Prostate gland (tissue), 2 donors: ENCODE results near the gene PDE1C. TPM values are rescaled to one million over a fixed set of nuclear protein-coding genes. Genes with fewer than 3 reads are reported as not detected.

ENCODE experiments used
- DNase-seq: peaks from one replicate; pipeline ENCODE4 v3.0.0-alpha.2; 2019; ENCODE audit warnings: low spot score
- H3K27ac ChIP-seq, 2 donors: fragments of 200-600 bp; sonication (generic); 2 replicates each; pipeline ENCODE4 v1.5.1; 2017 to 2019
- H3K27me3 ChIP-seq: fragments of 200-600 bp; sonication (generic); replicated peaks from 2 replicates; pipeline ENCODE4 v1.5.1; 2019; ENCODE audit not compliant: insufficient read depth
- H3K36me3 ChIP-seq, 2 donors: fragments of 200-600 bp; sonication (generic); 1 replicate in 1 of 2; 2 replicates in 1 of 2; pipeline versions ENCODE4 v1.5.1 to v1.8.1; 2017 to 2019
- H3K4me1 ChIP-seq: fragments of 200-600 bp; sonication (generic); replicated peaks from 2 replicates; pipeline ENCODE4 v1.5.1; 2019
- H3K4me3 ChIP-seq, 2 donors: fragments of 200-600 bp; sonication (generic); 2 replicates each; pipeline ENCODE4 v1.5.1; 2017 to 2019
- H3K9me3 ChIP-seq: fragments of 200-600 bp; sonication (generic); 2 replicates; pipeline ENCODE4 v1.5.1; 2017
- POLR2A ChIP-seq: fragments of 450-650 bp; IDR thresholded peaks from one replicate; pipeline ENCODE4 v1.6.1; 2016; ENCODE audit warnings: antibody characterized with exemption, mild to moderate bottlenecking
- POLR2AphosphoS5 ChIP-seq: sonication (generic); formaldehyde crosslinking; IDR thresholded peaks from one replicate; pipeline ENCODE4 v1.6.1; 2017; ENCODE audit warnings: antibody characterized with exemption
- WGBS: methylation state at CpG from one replicate; pipeline ENCODE4 v1.1.5; 2018; 5-methylcytosine and 5-hydroxymethylcytosine counted together
- intact Hi-C: fragments of 100-400 bp; cut with DNase I; formaldehyde crosslinking; loops from one replicate; pipeline ENCODE4 v1.14.2; 2022
- total RNA-seq, 2 donors: library from RNA; depleted of rRNA; stranded (reverse); fragments of >200 nt; gene quantifications; one replicate each; pipeline ENCODE4 v1.1.0, GENCODE V29; 2016
- TF ChIP-seq, protein P1 (sequence below), 4 experiments: fragments of 200-600 bp in 2 of 4; fragments of 450-650 bp in 2 of 4; sonication (generic) in 2 of 4; IDR thresholded peaks; 1 replicate in 3 of 4; 2 replicates in 1 of 4; pipeline ENCODE4 v1.5.1; 2016 to 2019; ENCODE audit warnings: antibody characterized with exemption in 4 of 4, mild to moderate bottlenecking in 2 of 4, moderate library complexity in 2 of 4

PDE1C gene
- total RNA-seq, 2 donors from 2014 or later, result 2.4 to 4.2 TPM

- WGBS, result 2% methylated on average over 4 of the region's 4 CpGs
- TF ChIP-seq POLR2AphosphoS5 (peak; percentile 20), POLR2A (no peak)
- TF ChIP-seq, protein P1, sequence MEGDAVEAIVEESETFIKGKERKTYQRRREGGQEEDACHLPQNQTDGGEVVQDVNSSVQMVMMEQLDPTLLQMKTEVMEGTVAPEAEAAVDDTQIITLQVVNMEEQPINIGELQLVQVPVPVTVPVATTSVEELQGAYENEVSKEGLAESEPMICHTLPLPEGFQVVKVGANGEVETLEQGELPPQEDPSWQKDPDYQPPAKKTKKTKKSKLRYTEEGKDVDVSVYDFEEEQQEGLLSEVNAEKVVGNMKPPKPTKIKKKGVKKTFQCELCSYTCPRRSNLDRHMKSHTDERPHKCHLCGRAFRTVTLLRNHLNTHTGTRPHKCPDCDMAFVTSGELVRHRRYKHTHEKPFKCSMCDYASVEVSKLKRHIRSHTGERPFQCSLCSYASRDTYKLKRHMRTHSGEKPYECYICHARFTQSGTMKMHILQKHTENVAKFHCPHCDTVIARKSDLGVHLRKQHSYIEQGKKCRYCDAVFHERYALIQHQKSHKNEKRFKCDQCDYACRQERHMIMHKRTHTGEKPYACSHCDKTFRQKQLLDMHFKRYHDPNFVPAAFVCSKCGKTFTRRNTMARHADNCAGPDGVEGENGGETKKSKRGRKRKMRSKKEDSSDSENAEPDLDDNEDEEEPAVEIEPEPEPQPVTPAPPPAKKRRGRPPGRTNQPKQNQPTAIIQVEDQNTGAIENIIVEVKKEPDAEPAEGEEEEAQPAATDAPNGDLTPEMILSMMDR (IDR thresholded peaks at IDR 0.05), result peak; percentile 34 to 89 (median 84)
- DNase-seq, result peak; percentile 62
- Histone ChIP-seq H3K27me3 (no peaks in the 10 kb centered on the region), H3K36me3 (no peaks in the 10 kb centered on the region), H3K9me3 (no peaks in the 10 kb centered on the region), H3K4me1 (no peaks in the 10 kb centered on the region), H3K27ac (no peak overlapping the region), H3K4me3 (no peak overlapping the region)
- intact Hi-C loops, result loop anchor here (2.0 kb wide), 1 partner anchor 460 kb away; no protein-coding TSS in a partner anchor
Observed at GRCh38 chr7:31744294-31744874, 325.8 kb downstream of the PDE1C start.

DNA sequence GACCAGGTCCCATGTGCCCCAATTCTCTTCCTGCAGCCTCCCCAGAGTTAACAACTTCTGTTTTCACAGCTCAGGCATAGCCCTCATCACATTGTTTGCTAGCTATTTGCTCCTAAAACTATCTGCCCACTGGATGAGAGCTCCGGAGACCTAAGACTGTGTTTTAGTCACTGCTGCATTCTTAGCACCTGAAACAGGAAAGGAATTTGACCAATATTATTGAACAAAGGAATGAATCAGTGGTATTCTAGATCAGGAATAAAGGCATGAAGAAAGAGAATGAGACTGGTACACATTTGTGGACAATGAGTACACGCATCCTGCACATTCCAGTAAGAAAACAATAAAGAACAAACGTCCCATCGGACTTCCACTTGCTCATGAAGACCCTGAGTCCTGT is 328.4 kb downstream of the PDE1C start:
- Histone ChIP-seq H3K36me3 (no peaks in the 10 kb centered on the region), H3K27me3 (no peaks in the 10 kb centered on the region), H3K27ac (no peak overlapping the region), H3K9me3 (no peaks in the 10 kb centered on the region), H3K4me1 (no peaks in the 10 kb centered on the region), H3K4me3 (no peak overlapping the region)
- intact Hi-C loops, result no loop called here
- DNase-seq, result no peak
- WGBS, result 59% methylated on average over 4 of the region's 4 CpGs
- no peak for TF ChIP-seq POLR2A

GRCh38 chr7:31735991-31736982 is 333.9 kb downstream of the PDE1C start:
- WGBS, result 50% methylated on average over 11 of the region's 11 CpGs
- Histone ChIP-seq H3K27me3 (no peaks in the 10 kb centered on the region), H3K4me1 (no peaks in the 10 kb centered on the region), H3K36me3 (no peaks in the 10 kb centered on the region), H3K27ac (no peak overlapping the region), H3K9me3 (no peaks in the 10 kb centered on the region), H3K4me3 (no peak overlapping the region)
- DNase-seq, result peak; percentile 50
- TF ChIP-seq POLR2A, result no peak
- peak; percentile 3 for TF ChIP-seq POLR2AphosphoS5
- TF ChIP-seq, protein P1 (IDR thresholded peaks at IDR 0.05), result peak; percentile 61 to 84 (median 76)
- intact Hi-C loops, result loop anchor here (10.0 kb wide), 1 partner anchor 611 kb away; no protein-coding TSS in a partner anchor

GRCh38 chr7:31734456-31734855 is 335.8 kb downstream of the PDE1C start:
- H3K4me1 ChIP-seq, result no peaks in the 10 kb centered on the region
- intact Hi-C loops, result loop anchor here (10.0 kb wide), 1 partner anchor 610 kb away; no protein-coding TSS in a partner anchor
- DNase-seq, result no peak
- H3K27me3 ChIP-seq, result no peaks in the 10 kb centered on the region
- TF ChIP-seq POLR2AphosphoS5 (no peak), POLR2A (no peak)
- TF ChIP-seq, protein P1 (IDR thresholded peaks at IDR 0.05), result no peak
- WGBS, result 59% methylated on average over 5 of the region's 5 CpGs
- no peaks in the 10 kb centered on the region for H3K9me3 ChIP-seq
- H3K4me3 ChIP-seq, result no peak overlapping the region
- H3K36me3 ChIP-seq, result no peaks in the 10 kb centered on the region
- H3K27ac ChIP-seq, result no peak overlapping the region

- Histone ChIP-seq H3K9me3 (no peaks in the 10 kb centered on the region), H3K36me3 (no peaks in the 10 kb centered on the region), H3K27ac (no peak overlapping the region), H3K27me3 (no peaks in the 10 kb centered on the region), H3K4me1 (no peaks in the 10 kb centered on the region), H3K4me3 (no peak overlapping the region)
- 38% methylated on average over 3 of the region's 3 CpGs for WGBS
- TF ChIP-seq POLR2A (no peak), POLR2AphosphoS5 (no peak)
- TF ChIP-seq, protein P1 (IDR thresholded peaks at IDR 0.05), result no peak
- no peak for DNase-seq
- intact Hi-C loops, result no loop called here
Observed at GRCh38 chr7:31729195-31729804, 340.9 kb downstream of the PDE1C start.
